Esophagus muscularis mucosa (tissue), 4 donors: ENCODE results near the gene STRN3. TPM values are rescaled to one million over a fixed set of nuclear protein-coding genes. Genes with fewer than 3 reads are reported as not detected.

Experiments used
- DNase-seq: peaks from one replicate; pipeline ENCODE4 v3.0.0-alpha.2; 2017; ENCODE audit errors: extremely low spot score
- H3K27ac ChIP-seq, 4 donors: fragments of 200-600 bp; sonication (generic); replicated peaks in 1 of 4; 1 replicate in 3 of 4; 2 replicates in 1 of 4; pipeline ENCODE4 v1.5.1; 2016 to 2019; ENCODE audit warnings: mild to moderate bottlenecking in 1 of 4
- H3K27me3 ChIP-seq, 4 donors: fragments of 200-600 bp; sonication (generic); one replicate each; pipeline versions ENCODE4 v1.5.1 to v1.6.0; 2016 to 2019
- H3K36me3 ChIP-seq, 4 donors: fragments of 200-600 bp; sonication (generic); one replicate each; pipeline ENCODE4 v1.5.1; 2016 to 2019
- H3K4me1 ChIP-seq, 4 donors: fragments of 200-600 bp; sonication (generic); one replicate each; pipeline ENCODE4 v1.5.1; 2016 to 2019
- H3K4me3 ChIP-seq, 4 donors: fragments of 200-600 bp; sonication (generic); 1 replicate in 2 of 4; 2 replicates in 2 of 4; pipeline ENCODE4 v1.5.1; 2016 to 2019; ENCODE audit warnings: mild to moderate bottlenecking in 4 of 4, moderate library complexity in 1 of 4
- H3K9me3 ChIP-seq, 4 donors: fragments of 200-600 bp; sonication (generic); 1 replicate in 3 of 4; 2 replicates in 1 of 4; pipeline ENCODE4 v1.5.1; 2016 to 2019
- EP300 ChIP-seq: sonication (generic); formaldehyde crosslinking; IDR thresholded peaks from one replicate; pipeline ENCODE4 v1.6.1; 2017; ENCODE audit warnings: antibody characterized with exemption
- POLR2A ChIP-seq: fragments of 450-650 bp; IDR thresholded peaks from one replicate; pipeline ENCODE4 v1.6.1; 2017; ENCODE audit warnings: antibody characterized with exemption, moderate library complexity, mild to moderate bottlenecking, low read depth
- POLR2AphosphoS5 ChIP-seq, 2 donors: sonication (generic); formaldehyde crosslinking; IDR thresholded peaks; one replicate each; pipeline ENCODE4 v1.6.1; 2017; ENCODE audit warnings: antibody characterized with exemption in 2 of 2
- WGBS: methylation state at CpG from one replicate; pipeline ENCODE4 v1.1.5; 2018; 5-methylcytosine and 5-hydroxymethylcytosine counted together
- intact Hi-C: fragments of 100-400 bp; cut with DNase I; formaldehyde crosslinking; loops from one replicate; pipeline ENCODE4 v1.15.1; 2023
- total RNA-seq, 4 donors: library from RNA; depleted of rRNA; stranded (reverse); fragments of >200 nt; gene quantifications; one replicate each; pipeline versions ENCODE4 v1.1.0 to v1.2.1, GENCODE V29; 2016
- TF ChIP-seq, protein P1 (sequence below), 3 experiments: fragments of 200-600 bp in 2 of 3; fragments of 450-650 bp in 1 of 3; sonication (generic) in 2 of 3; IDR thresholded peaks; one replicate each; pipeline ENCODE4 v1.5.1; 2017 to 2019; ENCODE audit warnings: antibody characterized with exemption in 3 of 3, mild to moderate bottlenecking in 2 of 3, moderate library complexity in 1 of 3

Gene STRN3
- total RNA-seq, 4 donors from 2014 or later = 54.5 to 90.1 (median 68.9) TPM

DNA sequence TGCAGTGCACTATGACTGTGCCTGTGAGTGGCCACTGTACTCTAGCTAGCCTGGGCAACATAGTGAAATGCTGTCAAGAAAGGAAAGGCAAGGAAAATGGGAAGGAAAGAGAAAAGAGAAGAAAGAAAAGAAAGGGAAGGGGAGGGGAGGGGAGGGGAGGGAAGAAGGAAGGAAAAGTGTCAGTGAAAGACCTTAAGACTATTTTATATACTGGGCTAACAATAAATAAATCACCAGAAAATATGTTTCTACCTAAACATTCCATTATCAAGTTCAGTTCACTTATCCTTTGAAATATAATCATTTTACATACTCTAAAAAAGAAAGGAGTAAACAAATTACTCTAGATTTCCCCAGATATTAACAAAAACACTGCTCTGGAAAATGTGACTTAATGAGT, 129.7 kb downstream of the STRN3 start:
- H3K27ac ChIP-seq = no peak overlapping the region
- H3K9me3 ChIP-seq = no peaks in the 10 kb centered on the region
- H3K27me3 ChIP-seq = no peaks in the 10 kb centered on the region
- H3K36me3 ChIP-seq = peaks cover 0 to 22% (median 18%) of the 10 kb centered on the region in 4 donors
- TF ChIP-seq, protein P1, sequence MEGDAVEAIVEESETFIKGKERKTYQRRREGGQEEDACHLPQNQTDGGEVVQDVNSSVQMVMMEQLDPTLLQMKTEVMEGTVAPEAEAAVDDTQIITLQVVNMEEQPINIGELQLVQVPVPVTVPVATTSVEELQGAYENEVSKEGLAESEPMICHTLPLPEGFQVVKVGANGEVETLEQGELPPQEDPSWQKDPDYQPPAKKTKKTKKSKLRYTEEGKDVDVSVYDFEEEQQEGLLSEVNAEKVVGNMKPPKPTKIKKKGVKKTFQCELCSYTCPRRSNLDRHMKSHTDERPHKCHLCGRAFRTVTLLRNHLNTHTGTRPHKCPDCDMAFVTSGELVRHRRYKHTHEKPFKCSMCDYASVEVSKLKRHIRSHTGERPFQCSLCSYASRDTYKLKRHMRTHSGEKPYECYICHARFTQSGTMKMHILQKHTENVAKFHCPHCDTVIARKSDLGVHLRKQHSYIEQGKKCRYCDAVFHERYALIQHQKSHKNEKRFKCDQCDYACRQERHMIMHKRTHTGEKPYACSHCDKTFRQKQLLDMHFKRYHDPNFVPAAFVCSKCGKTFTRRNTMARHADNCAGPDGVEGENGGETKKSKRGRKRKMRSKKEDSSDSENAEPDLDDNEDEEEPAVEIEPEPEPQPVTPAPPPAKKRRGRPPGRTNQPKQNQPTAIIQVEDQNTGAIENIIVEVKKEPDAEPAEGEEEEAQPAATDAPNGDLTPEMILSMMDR (IDR thresholded peaks at IDR 0.05) = no peak
- TF ChIP-seq EP300 (no peak), POLR2A (no peak), POLR2AphosphoS5 (IDR thresholded peaks at IDR 0.05) (no peak)
- H3K4me3 ChIP-seq = no peak overlapping the region
- intact Hi-C loops = no loop called here
- DNase-seq = no peak
- peaks cover 0 to 17% (median 5%) of the 10 kb centered on the region in 4 donors for H3K4me1 ChIP-seq

DNA sequence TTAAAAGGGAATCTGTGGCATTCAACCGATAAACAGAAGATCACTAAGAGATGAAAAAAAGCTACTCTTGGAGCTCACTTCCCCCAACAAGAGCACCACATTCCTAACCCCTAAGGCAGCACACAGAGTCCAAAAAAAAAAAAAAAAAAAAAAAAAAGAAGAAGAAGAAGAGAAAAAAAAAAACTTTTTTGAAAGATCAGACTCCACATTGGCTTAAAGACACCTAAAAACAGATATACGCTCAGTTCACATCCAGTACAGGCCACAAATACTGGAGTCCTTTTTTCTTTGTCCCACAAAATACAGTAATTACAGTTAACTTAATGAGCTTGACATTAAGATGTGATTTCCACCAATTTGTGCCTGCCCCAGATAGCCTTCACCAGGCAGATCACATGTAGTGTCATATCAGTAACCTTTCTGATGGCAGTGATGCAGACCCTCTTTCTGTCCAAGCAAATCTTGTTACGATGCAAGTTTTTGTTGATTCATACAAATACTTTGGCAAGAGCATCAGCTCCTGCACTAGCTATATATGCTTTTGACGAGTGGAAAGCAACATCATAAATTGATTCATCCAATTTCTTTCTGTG, 131.2 kb downstream of the STRN3 start:
- 83% methylated on average over 4 of the region's 4 CpGs for WGBS

DNA sequence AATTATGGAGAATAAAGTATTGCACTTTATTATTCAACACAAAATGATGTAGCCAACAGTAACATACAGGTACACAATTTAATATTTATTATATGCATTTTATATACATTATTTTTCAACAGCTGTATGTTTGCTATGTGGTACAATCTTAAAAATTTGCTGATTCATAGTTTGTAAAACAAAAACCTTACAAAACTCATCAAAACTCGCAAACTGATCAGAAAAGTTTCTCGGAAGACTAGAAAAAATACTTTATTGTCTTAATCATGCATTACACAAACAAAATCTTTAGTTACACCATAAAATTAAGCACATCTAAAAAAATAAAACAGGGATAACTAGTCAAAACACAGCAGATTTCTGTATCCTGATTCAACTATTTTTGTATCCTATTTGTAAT, 132.4 kb downstream of the STRN3 start:
- no peak overlapping the region for H3K4me3 ChIP-seq
- no peaks in the 10 kb centered on the region for H3K9me3 ChIP-seq
- H3K4me1 ChIP-seq = peaks cover 0 to 17% (median 5%) of the 10 kb centered on the region in 4 donors
- TF ChIP-seq, protein P1 (IDR thresholded peaks at IDR 0.05) = no peak
- no peak for TF ChIP-seq POLR2A
- TF ChIP-seq EP300 = no peak
- TF ChIP-seq POLR2AphosphoS5 (IDR thresholded peaks at IDR 0.05) = no peak
- H3K27ac ChIP-seq = no peak overlapping the region
- intact Hi-C loops = no loop called here
- H3K27me3 ChIP-seq = no peaks in the 10 kb centered on the region
- DNase-seq = no peak
- 94% methylated on average over 2 of the region's 2 CpGs for WGBS
- peaks cover 0 to 20% (median 14%) of the 10 kb centered on the region in 4 donors for H3K36me3 ChIP-seq

More for the DNA sequence above, 131.2 kb downstream of the STRN3 start:
- Histone ChIP-seq H3K27me3 (no peaks in the 10 kb centered on the region), H3K4me3 (no peak overlapping the region), H3K4me1 (peaks cover 0 to 17% (median 5%) of the 10 kb centered on the region in 4 donors), H3K36me3 (peaks cover 0 to 20% (median 14%) of the 10 kb centered on the region in 4 donors), H3K27ac (no peak overlapping the region), H3K9me3 (no peaks in the 10 kb centered on the region)
- DNase-seq = no peak
- intact Hi-C loops = no loop called here
- no peak for TF ChIP-seq POLR2AphosphoS5 (IDR thresholded peaks at IDR 0.05)
- TF ChIP-seq, protein P1 (IDR thresholded peaks at IDR 0.05) = no peak
- no peak for TF ChIP-seq EP300
- TF ChIP-seq POLR2A = no peak

DNA sequence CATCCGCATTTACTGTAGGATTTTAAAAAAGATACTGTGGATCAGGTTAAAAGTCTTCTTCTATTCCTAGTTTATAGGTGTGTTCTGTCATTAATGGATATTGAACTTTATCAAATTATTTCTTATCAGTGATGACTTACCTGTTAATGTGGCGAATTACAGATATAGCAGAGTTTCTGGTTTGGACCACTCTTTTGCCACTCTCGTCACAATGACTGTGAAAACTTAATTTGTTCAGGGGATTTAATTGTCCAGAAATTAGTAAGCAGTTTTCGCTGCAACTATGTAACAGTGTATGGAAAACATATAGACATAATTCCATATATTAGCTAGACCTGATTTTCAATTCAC, 137.0 kb downstream of the STRN3 start:
- no peaks in the 10 kb centered on the region for H3K4me1 ChIP-seq
- H3K36me3 ChIP-seq = peaks cover 0 to 4% (median 1%) of the 10 kb centered on the region in 4 donors
- no peaks in the 10 kb centered on the region for H3K9me3 ChIP-seq
- TF ChIP-seq POLR2AphosphoS5 (IDR thresholded peaks at IDR 0.05) (no peak), POLR2A (no peak), EP300 (no peak)
- TF ChIP-seq, protein P1 (IDR thresholded peaks at IDR 0.05) = no peak
- no peak overlapping the region for H3K27ac ChIP-seq
- no peaks in the 10 kb centered on the region for H3K27me3 ChIP-seq
- 69% methylated on average over 4 of the region's 4 CpGs for WGBS
- no peak overlapping the region for H3K4me3 ChIP-seq
- intact Hi-C loops = no loop called here
- DNase-seq = no peak
